GM12878 (cell line): ENCODE measurements around the gene SLF1. TPM values are rescaled to one million over a fixed set of nuclear protein-coding genes. Genes with fewer than 3 reads are reported as not detected.

ENCODE experiments used
- ATAC-seq: fragments of 200-7000 bp; cut with Tn5 transposase; 3 replicates; pipeline ENCODE4 v1.9.1; 2020; ENCODE audit warnings: mild to moderate bottlenecking, moderate library complexity
- BruUV-seq: library from RNA; stranded (reverse); fragments of 400-500 nt; replicated peaks from 2 replicates; lab custom pipeline; 2021; lab: Mats Ljungman, UMichigan
- CTCF ChIA-PET: fragments of 300-600 bp; sonication (Branson Sonifier 250); formaldehyde crosslinking; extraction: SDS; loops from one replicate; lab custom pipeline; 2021; ENCODE audit warnings: inconsistent platforms; lab: Yijun Ruan, JAX
- POLR2A ChIA-PET: fragments of 350-600 bp; formaldehyde crosslinking; extraction: SDS; loops from one replicate; lab custom pipeline; 2021; ENCODE audit warnings: inconsistent platforms; lab: Charles Lee
- RAD21 ChIA-PET: fragments of 300-600 bp; sonication (Branson Sonifier 250); formaldehyde crosslinking; loops from one replicate; lab custom pipeline; 2023; ENCODE audit warnings: antibody characterized with exemption; ENCODE audit not compliant: unreplicated experiment; lab: Charles Lee
- SMC1A ChIA-PET: fragments of 300-600 bp; sonication (Branson Sonifier 250); formaldehyde crosslinking; loops from one replicate; lab custom pipeline; 2023; ENCODE audit not compliant: unreplicated experiment, uncharacterized antibody; lab: Charles Lee
- DNase-seq: peaks from one replicate; pipeline ENCODE4 v3.0.0-alpha.2; 2011; ENCODE audit warnings: low read depth, low spot score
- FAIRE-seq: peaks from 3 replicates; lab custom pipeline; 2011; peaks lifted over from hg19 to GRCh38; lab: Jason Lieb, UNC
- H2AFZ ChIP-seq: 2 replicates; pipeline ENCODE4 v1.6.0; 2011; ENCODE audit warnings: low read depth, low read length, control low read depth; ENCODE audit not compliant: control insufficient read depth
- H3K27ac ChIP-seq: 2 replicates; pipeline ENCODE4 v1.5.1; 2011; ENCODE audit warnings: control low read depth; ENCODE audit not compliant: control insufficient read depth, insufficient read depth
- H3K27me3 ChIP-seq, 2 experiments: replicated peaks in 1 of 2; 2 replicates each; pipeline versions ENCODE4 v1.6.0 to v1.6.1; 2011; ENCODE audit warnings: low read length in 1 of 2; ENCODE audit not compliant: control insufficient read depth in 2 of 2, insufficient read depth in 2 of 2
- H3K36me3 ChIP-seq, 2 experiments: 2 replicates each; pipeline ENCODE4 v1.5.1; 2011; ENCODE audit warnings: low read length in 1 of 2; ENCODE audit not compliant: control insufficient read depth in 2 of 2, insufficient read depth in 2 of 2
- H3K4me1 ChIP-seq: 2 replicates; pipeline ENCODE4 v1.6.1; 2011; ENCODE audit warnings: mild to moderate bottlenecking, low read length, moderate library complexity, mixed read lengths; ENCODE audit not compliant: control insufficient read depth, insufficient read depth
- H3K4me2 ChIP-seq: 2 replicates; pipeline ENCODE4 v1.6.0; 2011; ENCODE audit warnings: control low read depth; ENCODE audit not compliant: control insufficient read depth, insufficient read depth
- H3K4me3 ChIP-seq: fragments of 200-600 bp; sonication (generic); 2 replicates; pipeline ENCODE4 v1.5.1; 2016
- H3K79me2 ChIP-seq: 2 replicates; pipeline ENCODE4 v1.6.0; 2011; ENCODE audit warnings: low read length; ENCODE audit not compliant: control insufficient read depth, insufficient read depth
- H3K9ac ChIP-seq: 2 replicates; pipeline ENCODE4 v1.8.0; 2011; ENCODE audit warnings: low read length, control low read depth, mixed read lengths; ENCODE audit not compliant: control insufficient read depth, insufficient read depth
- H3K9me3 ChIP-seq: replicated peaks from 3 replicates; pipeline ENCODE4 v1.5.1; 2011; ENCODE audit warnings: mild to moderate bottlenecking, low read length; ENCODE audit not compliant: control insufficient read depth, insufficient read depth
- H4K20me1 ChIP-seq: 2 replicates; pipeline ENCODE4 v1.6.0; 2011; ENCODE audit not compliant: control insufficient read depth, insufficient read depth
- BMI1 ChIP-seq: fragments of 450-650 bp; IDR thresholded peaks from 2 replicates; pipeline ENCODE4 v1.6.1; 2016; ENCODE audit warnings: mild to moderate bottlenecking, moderate library complexity, borderline replicate concordance
- CEBPB ChIP-seq, 2 experiments: fragments of 150-350 bp in 1 of 2; IDR thresholded peaks; 2 replicates each; pipeline ENCODE4 v1.6.1; 2012 to 2014; ENCODE audit warnings: low read depth in 2 of 2, low read length in 2 of 2, borderline replicate concordance in 1 of 2, inconsistent platforms in 1 of 2
- CREM ChIP-seq: IDR thresholded peaks from 2 replicates; pipeline ENCODE4 v1.6.1; 2014; ENCODE audit warnings: antibody characterized with exemption, low read depth
- CTCF ChIP-seq, 3 experiments: IDR thresholded peaks in 2 of 3; conservative IDR thresholded peaks in 1 of 3; 2 replicates each; pipeline ENCODE4 v1.5.1; 2011; ENCODE audit warnings: low read depth in 3 of 3, low read length in 3 of 3, mild to moderate bottlenecking in 3 of 3, control low read depth in 2 of 3, moderate library complexity in 2 of 3, inconsistent platforms in 1 of 3, mixed read lengths in 1 of 3; ENCODE audit not compliant: control insufficient read depth in 2 of 3, insufficient read depth in 1 of 3; ENCODE audit errors: extremely low read depth in 1 of 3
- EED ChIP-seq: sonication (generic); IDR thresholded peaks from 2 replicates; pipeline ENCODE4 v1.6.1; 2016; ENCODE audit warnings: antibody characterized with exemption, low read depth
- ESRRA ChIP-seq: IDR thresholded peaks from 2 replicates; pipeline ENCODE4 v1.6.1; 2012; ENCODE audit warnings: mild to moderate bottlenecking, low read length, improper control_type of control experiment
- JUND ChIP-seq: IDR thresholded peaks from 2 replicates; pipeline ENCODE4 v1.6.1; 2012; ENCODE audit warnings: low read depth, mild to moderate bottlenecking, low read length, improper control_type of control experiment, moderate library complexity
- KLF5 ChIP-seq: fragments of 450-650 bp; IDR thresholded peaks from 2 replicates; pipeline ENCODE4 v1.6.1; 2014; ENCODE audit warnings: mild to moderate bottlenecking; ENCODE audit not compliant: partially characterized antibody
- MEF2B ChIP-seq: fragments of 450-650 bp; IDR thresholded peaks from 2 replicates; pipeline ENCODE4 v1.6.1; 2018; ENCODE audit warnings: mild to moderate bottlenecking, moderate library complexity; ENCODE audit not compliant: partially characterized antibody, poor library complexity, severe bottlenecking
- MTA2 ChIP-seq: fragments of 450-650 bp; IDR thresholded peaks from 2 replicates; pipeline ENCODE4 v1.6.1; 2016; ENCODE audit warnings: low read depth, mild to moderate bottlenecking, moderate library complexity
- NFXL1 ChIP-seq: fragments of 450-650 bp; IDR thresholded peaks from 2 replicates; pipeline ENCODE4 v1.6.1; 2017; ENCODE audit warnings: antibody characterized with exemption, mild to moderate bottlenecking, borderline replicate concordance
- RAD21 ChIP-seq: IDR thresholded peaks from 2 replicates; pipeline ENCODE4 v1.6.1; 2011; ENCODE audit warnings: mild to moderate bottlenecking, low read depth, low read length, moderate library complexity; ENCODE audit not compliant: insufficient read depth
- TARDBP ChIP-seq: IDR thresholded peaks from 2 replicates; pipeline ENCODE4 v1.6.1; 2016; ENCODE audit warnings: borderline replicate concordance
- ZNF207 ChIP-seq: fragments of 450-650 bp; IDR thresholded peaks from 2 replicates; pipeline ENCODE4 v1.6.1; 2014; ENCODE audit warnings: antibody characterized with exemption, mild to moderate bottlenecking, borderline replicate concordance
- WGBS: methylation state at CpG from one replicate; pipeline ENCODE4 v1.1.6; 2016; ENCODE audit warnings: low lambda C conversion rate; ENCODE audit not compliant: insufficient replicate concordance, insufficient coverage; ENCODE audit errors: missing lambda C conversion rate; 5-methylcytosine and 5-hydroxymethylcytosine counted together
- in situ Hi-C: fragments of 300-500 bp; cut with MboI; formaldehyde crosslinking; loops from 9 replicates; pipeline ENCODE4 v1.14.3; 2018; ENCODE audit warnings: mixed read lengths
- intact Hi-C: fragments of 100-400 bp; cut with micrococcal nuclease; formaldehyde crosslinking; loops from one replicate; pipeline ENCODE4 v1.14.2; 2022; ENCODE audit not compliant: unreplicated experiment
- polyA plus RNA-seq, 11 experiments: library from polyadenylated mRNA; depleted of rRNA in 4 of 11; unstranded in 6 of 11; stranded (reverse) in 5 of 11; fragments of >200 nt; fragmentation: Nextera tagmentation in 4 of 11; fragmentation: Illumina TruSeq in 1 of 11; extraction: Ambion mirVana in 4 of 11; extraction: Trizol in 1 of 11; gene quantifications; 1 replicate in 1 of 11; 2 replicates in 10 of 11; pipeline versions ENCODE4 v1.2.1 to v1.2.3, GENCODE V29; 2011 to 2016; ENCODE audit warnings: inconsistent platforms in 2 of 11, missing spikeins in 2 of 11, low read depth in 1 of 11
- total RNA-seq, 4 experiments: library from RNA; depleted of rRNA in 3 of 4; stranded (reverse); fragments of >200 nt in 3 of 4; fragmentation: Illumina TruSeq in 1 of 4; extraction: Trizol in 1 of 4; gene quantifications; 2 replicates each; pipeline versions ENCODE4 v1.2.1 to v1.2.3, GENCODE V29; 2013 to 2021
- TF ChIP-seq, protein P1 (sequence below): fragments of 450-650 bp; IDR thresholded peaks from 2 replicates; pipeline ENCODE4 v1.6.1; 2017; ENCODE audit warnings: mild to moderate bottlenecking, moderate library complexity

The SLF1 gene
- total and polyA plus RNA-seq, 10 of the 15 experiments (the other 5 are each of a cell fraction or from before 2014, with no cell fraction given) = 8.1 to 27.0 (median 13.4) TPM

DNA sequence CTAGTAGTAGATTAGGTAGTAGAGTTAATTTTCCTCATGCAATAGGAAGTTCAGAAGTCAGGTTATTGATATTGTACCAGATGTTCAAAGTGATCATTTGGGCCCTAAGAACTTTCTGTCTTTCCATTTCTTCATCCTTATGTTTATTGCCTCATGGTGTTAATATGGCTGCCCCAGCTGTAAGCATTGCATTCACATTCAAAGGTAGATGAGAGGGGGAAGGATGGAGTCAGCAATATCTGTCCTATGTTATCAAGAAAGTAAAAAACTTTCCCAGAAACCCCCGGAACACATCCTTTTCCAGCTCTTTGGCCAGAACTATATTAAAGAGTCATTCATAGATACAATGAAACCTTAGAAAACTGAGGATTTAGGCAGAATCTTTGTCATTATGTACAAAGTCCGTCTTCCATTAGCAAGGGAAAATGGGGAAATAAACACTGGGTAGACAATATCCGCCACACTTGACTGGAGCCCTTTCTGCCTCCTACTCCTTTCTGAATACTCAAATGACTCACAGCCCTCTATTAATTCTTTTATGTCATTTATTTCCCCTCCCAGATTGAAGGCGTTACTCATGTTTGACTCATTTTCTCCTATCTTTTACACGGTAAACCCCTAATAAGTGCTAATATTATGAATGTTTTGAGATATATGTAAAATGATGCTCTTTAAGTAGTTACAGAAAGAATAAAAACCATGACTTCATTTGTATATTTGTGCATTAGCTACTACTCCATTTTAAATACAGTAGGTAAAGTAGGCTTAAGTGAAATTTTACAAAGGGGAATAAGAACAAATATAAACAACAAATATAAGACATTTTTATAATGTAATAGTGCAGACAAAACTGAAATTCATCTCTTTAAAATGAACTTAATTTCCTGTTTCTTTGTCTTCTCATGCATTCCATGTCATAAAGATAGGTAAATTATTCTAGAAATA, 127.6 kb downstream of the SLF1 start (continued):
- TF ChIP-seq CEBPB (IDR thresholded peaks at IDR 0.05; ENCODE audit: borderline replicate concordance in 1 of 2, low read depth in 2 of 2, low read length in 2 of 2) = peak in 1 of 2 experiments; percentile 64; a peak in 1 of 4 replicates
- peak; percentile 47; the same call in 1 of the 2 replicates for TF ChIP-seq ZNF207
- TF ChIP-seq RAD21 = no peak
- TF ChIP-seq KLF5 = peak; percentile 31
- TF ChIP-seq MTA2 = peak; percentile 100
- TF ChIP-seq EED = peak; percentile 95
- peak; percentile 17 for TF ChIP-seq MEF2B
- TF ChIP-seq CREM = peak; percentile 95
- TF ChIP-seq JUND = peak; percentile 92
- peak; percentile 56; the same call in 1 of the 2 replicates for TF ChIP-seq ESRRA
- TF ChIP-seq NFXL1 = no peak

- RAD21 ChIA-PET = interaction anchor here (0.5 to 2.3 kb wide), 11 partner anchors 9 to 222 kb away, joined by 3 to 11 read pairs (median 3); no protein-coding TSS in a partner anchor
- peak; percentile 67 for ATAC-seq
- H3K27ac ChIP-seq = peak overlapping the region; percentile 70
- TF ChIP-seq TARDBP = no peak
- TF ChIP-seq, protein P1, sequence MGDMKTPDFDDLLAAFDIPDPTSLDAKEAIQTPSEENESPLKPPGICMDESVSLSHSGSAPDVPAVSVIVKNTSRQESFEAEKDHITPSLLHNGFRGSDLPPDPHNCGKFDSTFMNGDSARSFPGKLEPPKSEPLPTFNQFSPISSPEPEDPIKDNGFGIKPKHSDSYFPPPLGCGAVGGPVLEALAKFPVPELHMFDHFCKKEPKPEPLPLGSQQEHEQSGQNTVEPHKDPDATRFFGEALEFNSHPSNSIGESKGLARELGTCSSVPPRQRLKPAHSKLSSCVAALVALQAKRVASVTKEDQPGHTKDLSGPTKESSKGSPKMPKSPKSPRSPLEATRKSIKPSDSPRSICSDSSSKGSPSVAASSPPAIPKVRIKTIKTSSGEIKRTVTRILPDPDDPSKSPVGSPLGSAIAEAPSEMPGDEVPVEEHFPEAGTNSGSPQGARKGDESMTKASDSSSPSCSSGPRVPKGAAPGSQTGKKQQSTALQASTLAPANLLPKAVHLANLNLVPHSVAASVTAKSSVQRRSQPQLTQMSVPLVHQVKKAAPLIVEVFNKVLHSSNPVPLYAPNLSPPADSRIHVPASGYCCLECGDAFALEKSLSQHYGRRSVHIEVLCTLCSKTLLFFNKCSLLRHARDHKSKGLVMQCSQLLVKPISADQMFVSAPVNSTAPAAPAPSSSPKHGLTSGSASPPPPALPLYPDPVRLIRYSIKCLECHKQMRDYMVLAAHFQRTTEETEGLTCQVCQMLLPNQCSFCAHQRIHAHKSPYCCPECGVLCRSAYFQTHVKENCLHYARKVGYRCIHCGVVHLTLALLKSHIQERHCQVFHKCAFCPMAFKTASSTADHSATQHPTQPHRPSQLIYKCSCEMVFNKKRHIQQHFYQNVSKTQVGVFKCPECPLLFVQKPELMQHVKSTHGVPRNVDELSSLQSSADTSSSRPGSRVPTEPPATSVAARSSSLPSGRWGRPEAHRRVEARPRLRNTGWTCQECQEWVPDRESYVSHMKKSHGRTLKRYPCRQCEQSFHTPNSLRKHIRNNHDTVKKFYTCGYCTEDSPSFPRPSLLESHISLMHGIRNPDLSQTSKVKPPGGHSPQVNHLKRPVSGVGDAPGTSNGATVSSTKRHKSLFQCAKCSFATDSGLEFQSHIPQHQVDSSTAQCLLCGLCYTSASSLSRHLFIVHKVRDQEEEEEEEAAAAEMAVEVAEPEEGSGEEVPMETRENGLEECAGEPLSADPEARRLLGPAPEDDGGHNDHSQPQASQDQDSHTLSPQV = no peak
- peak; percentile 63 for TF ChIP-seq BMI1
- TF ChIP-seq RAD21 = no peak
- no peak for TF ChIP-seq CTCF (IDR thresholded peaks at IDR 0.05 in 2 of 3, conservative IDR thresholded peaks at IDR 0.05 in 1 of 3; ENCODE audit: control insufficient read depth in 2 of 3, extremely low read depth in 1 of 3, insufficient read depth in 1 of 3, low read depth in 3 of 3, low read length in 3 of 3)
Observed at GRCh38 chr5:94746731-94747124, 128.3 kb downstream of the SLF1 start.

More at GRCh38 chr5:94746731-94747124, 128.3 kb downstream of the SLF1 start:
- in situ Hi-C loops = no loop called here
- Histone ChIP-seq H3K9me3 (no peaks in the 10 kb centered on the region), H3K4me2 (peak overlapping the region; percentile 74), H4K20me1 (no peaks in the 10 kb centered on the region), H3K9ac (no peak overlapping the region), H2AFZ (no peak overlapping the region; the same call in 1 of the 2 replicates), H3K4me3 (no peak overlapping the region), H3K27me3 (no peaks in the 10 kb centered on the region), H3K4me1 (peaks cover 29% of the 10 kb centered on the region), H3K79me2 (no peaks in the 10 kb centered on the region), H3K36me3 (no peaks in the 10 kb centered on the region; a peak in 1 of 4 replicates)
- intact Hi-C loops = loop anchor here (1.0 to 5.0 kb wide), 3 partner anchors 44 to 156 kb away; no protein-coding TSS in a partner anchor
- DNase-seq (peak; percentile 72), FAIRE-seq (no peak)
- ChIA-PET CTCF (interaction anchor here (0.7 to 4.3 kb wide), 10 partner anchors 9 to 222 kb away, joined by 3 to 21 read pairs (median 4); no protein-coding TSS in a partner anchor), SMC1A (interaction anchor here (0.6 to 4.2 kb wide), 18 partner anchors 9 to 995 kb away, joined by 3 to 30 read pairs (median 4); no protein-coding TSS in a partner anchor), POLR2A (interaction anchor here (0.6 to 1.5 kb wide), 4 partner anchors 9 to 902 kb away, joined by 3 to 5 read pairs (median 4); partner anchors contain the start of gene SLF1)
- WGBS = 0% methylated on average over 1 of the region's 1 CpG
- BruUV-seq = no TSS peak
